NOMO-1 treated with DMSO at 0.1 percent for 48 hours (cell line): ENCODE data around the gene C3orf20.
A peak's percentile ranks its signal among the peaks of the same experiment; 100 is the strongest.

ENCODE experiments used
- DNase-seq: peaks from one replicate; lab custom pipeline; 2025; ENCODE audit not compliant: unreplicated experiment; lab: John Stamatoyannopoulos, UW

The C3orf20 gene

DNA sequence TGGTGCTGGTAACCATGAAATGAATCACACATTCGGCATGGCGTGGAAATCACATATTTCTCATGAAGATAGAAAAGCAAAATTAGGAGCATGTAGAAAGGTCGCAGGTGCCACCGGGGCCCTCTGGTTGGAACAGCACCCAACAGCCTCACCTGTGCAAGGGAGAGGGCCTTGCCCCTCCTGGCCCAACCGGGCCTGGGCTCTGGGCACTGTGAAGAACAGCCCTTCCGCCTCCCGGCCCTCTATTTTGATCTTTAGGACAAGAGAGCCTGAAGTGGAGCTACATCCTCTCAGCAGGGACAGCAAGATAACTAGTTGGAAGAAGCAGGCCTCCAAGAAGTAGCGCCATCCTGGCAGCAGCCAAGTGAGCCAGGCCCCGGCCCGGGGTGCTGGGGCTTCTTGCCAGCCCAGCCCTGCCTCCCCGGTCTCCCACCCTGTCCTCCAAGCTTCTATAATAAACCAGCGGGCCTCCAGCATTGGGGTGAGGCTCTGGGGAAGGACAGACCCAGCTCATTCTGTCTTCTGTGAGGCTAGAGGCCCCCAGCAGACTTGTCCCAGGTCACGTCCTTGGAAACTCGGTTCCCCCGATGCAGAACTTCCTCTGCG, 97.7 kb downstream of the C3orf20 start:
- DNase-seq, result no peak

DNA sequence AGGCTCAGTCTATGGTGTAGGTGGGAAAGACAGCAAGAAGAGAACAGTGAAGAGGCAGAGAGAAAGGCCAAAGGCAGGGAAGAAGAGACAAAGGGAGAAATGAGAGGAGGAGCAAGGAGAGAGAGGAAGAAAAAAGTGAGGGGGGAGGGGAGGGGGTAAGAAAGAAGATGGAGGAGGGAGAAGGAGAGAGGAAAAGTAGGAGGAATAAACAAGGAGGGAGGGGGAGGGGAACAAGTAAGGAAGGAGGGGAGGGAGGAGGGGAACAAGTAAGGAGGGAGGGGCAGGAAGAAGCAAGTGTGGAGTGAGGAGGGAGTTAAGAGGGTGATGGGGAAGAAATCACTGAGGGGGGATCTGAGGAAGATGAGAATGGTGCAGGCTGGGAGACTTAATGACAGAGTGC, 98.3 kb downstream of the C3orf20 start:
- DNase-seq, result no peak

- DNase-seq, result no peak
These were observed 98.8 kb downstream of the C3orf20 start for GRCh38 chr3:14773691-14774128.

DNA sequence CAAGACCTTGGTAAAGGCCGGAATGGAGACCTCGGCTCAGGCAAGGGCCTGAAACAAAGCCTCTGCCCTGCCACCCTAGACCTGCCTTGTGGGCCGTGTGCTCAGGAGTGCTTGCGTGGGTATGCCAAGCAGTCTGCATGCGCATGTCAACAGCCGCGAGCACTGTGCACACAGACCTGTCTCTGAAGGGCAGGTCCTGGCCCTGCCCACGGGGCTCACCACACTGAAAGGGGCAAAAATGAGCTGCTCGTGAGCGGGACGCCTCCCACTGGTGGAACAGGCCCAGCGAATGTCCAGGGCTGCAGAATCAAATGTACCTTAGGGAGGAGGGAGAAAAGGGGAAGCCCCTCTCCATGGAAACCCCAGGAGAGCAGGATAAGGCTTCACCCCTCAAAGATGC, 99.5 kb downstream of the C3orf20 start:
- DNase-seq, result no peak

- DNase-seq, result no peak
These were observed 100.1 kb downstream of the C3orf20 start for GRCh38 chr3:14775011-14775410.

DNA sequence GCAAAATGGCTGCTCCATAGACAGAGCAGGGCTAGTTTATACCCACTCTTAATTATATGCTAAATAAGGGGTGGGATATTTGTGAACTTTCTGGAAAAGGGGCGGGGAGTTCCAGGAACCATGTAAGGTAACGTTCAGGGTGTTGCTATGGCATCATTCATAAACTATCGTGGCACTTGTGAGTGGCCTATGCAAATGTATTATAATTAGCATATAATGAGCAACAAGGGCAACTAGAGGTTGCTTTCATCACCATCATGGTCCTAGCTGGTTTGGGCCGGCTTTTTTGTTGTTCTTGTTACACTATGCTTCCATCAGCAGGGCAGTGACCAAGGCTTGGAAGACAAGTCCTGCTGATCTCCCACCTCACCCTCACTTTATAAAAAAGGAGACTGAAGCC, 100.6 kb downstream of the C3orf20 start:
- no peak for DNase-seq

- no peak for DNase-seq
These were observed 104.2 kb downstream of the C3orf20 start for GRCh38 chr3:14779069-14779685.

GRCh38 chr3:14780927-14781507, 106.1 kb downstream of the C3orf20 start:
- peak; percentile 59 for DNase-seq

- no peak for DNase-seq
These were observed 108.6 kb downstream of the C3orf20 start for GRCh38 chr3:14783480-14784086.

- DNase-seq, result no peak
These were observed 109.2 kb downstream of the C3orf20 start for GRCh38 chr3:14784087-14784681.

- DNase-seq, result no peak
These were observed 110.5 kb downstream of the C3orf20 start for GRCh38 chr3:14785207-14786155.

DNA sequence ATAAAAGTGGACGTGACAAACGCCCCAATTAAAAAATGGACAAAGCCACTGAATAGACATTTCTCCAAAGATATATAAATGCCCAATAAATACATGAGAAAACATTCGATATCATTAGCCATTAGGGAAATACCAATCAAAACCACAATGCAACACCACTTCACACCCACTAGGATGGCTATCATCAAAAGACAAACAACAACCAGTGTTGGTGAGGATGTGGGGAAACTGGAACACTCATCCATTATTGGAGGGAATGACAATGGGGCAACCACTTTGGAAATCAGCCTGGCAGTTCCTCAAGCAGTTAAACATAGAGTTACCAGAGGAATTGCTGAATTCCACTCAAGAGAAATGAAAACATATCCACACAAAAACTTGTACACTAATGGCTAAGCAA, 111.4 kb downstream of the C3orf20 start:
- no peak for DNase-seq

DNA sequence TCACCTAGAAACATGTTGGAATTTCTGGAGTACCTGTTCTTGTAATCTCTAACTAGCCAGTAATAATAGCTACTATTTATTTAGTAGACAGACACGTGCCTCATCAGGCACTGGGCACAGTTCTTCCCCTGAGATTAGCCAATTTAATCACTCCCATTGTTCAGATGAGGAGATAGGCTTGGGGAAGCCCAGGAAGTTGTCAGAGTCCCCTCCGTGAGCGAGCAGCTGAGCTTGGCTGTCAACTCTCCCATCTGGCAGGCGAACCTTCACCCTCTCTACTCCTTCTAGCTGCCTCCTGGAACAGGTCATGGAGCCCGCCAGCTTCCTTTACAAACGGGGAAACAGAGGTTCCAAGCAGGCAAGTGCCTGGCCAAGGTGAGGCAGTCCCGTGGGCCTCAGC, 112.7 kb downstream of the C3orf20 start:
- no peak for DNase-seq

GRCh38 chr3:14788644-14789043, 113.7 kb downstream of the C3orf20 start:
- no peak for DNase-seq

DNA sequence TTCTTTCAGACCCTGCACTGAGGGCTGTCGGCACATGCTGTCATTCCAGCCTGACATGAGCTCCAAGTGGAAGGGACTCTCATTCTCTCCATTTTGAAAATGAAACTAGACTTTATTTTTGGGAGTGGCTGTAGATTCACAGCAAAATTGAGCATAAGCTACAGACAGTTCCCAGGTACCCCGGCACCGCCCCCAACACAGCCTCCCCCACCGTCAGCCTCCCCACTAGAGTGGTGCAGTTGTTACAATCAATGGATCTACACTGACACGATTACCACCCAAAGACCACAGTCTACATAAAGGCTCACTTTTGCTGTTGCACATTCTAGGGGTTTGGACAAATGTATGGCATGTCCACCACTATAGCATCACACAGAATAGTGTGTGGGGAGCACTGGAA, 114.3 kb downstream of the C3orf20 start:
- DNase-seq, result no peak

- no peak for DNase-seq
These were observed 114.8 kb downstream of the C3orf20 start for GRCh38 chr3:14789640-14790285.

DNA sequence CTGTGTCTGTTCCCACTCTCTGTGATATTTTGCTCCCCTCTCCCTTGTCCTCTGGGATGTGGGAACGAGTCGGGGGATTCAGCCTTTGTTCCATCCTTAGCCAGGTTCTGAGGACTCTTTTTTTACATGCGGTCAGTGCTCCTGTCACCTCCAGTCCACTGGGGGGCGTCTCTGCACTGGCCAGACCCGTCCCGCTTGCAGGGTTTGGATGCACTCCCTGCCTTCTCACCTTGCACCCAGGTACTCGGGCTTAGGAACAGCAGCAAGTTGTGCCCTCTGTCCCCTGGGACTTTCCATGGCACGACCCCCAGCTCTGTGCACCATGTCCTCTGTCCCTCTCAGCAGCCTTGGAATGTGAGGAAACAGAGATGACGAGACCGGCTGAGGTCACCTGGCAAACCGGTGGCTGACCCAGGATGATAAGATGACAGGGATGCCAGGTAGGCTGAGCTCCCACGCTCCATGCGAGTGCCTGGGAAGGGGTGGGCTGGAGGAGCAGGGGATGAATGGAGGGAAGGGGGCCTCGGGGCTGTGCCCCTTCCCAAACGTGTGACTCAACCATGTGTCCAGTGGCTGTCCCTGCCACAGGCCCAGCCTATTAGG, 116.5 kb downstream of the C3orf20 start:
- DNase-seq, result peak; percentile 30

- DNase-seq, result no peak
These were observed 117.8 kb downstream of the C3orf20 start for GRCh38 chr3:14792691-14793121.

GRCh38 chr3:14793126-14793857, 118.4 kb downstream of the C3orf20 start:
- no peak for DNase-seq
